CD4-positive, alpha-beta T cell treated with Interleukin-17A for 1 hour (primary cell): Measurements from ENCODE around the gene UTP11.
A peak's percentile ranks its signal among the peaks of the same experiment; 100 is the strongest.

Experiments used
- DNase-seq: peaks from one replicate; pipeline ENCODE4 v3.0.0-alpha.2; 2020

The UTP11 gene

GRCh38 chr1:38046884-38047602 is 34.5 kb downstream of the UTP11 start:
- DNase-seq = peak; percentile 84

- DNase-seq = no peak
Observed at GRCh38 chr1:38047603-38048141, 35.1 kb downstream of the UTP11 start.

- DNase-seq = no peak
Observed at GRCh38 chr1:38050397-38051078, 38.0 kb downstream of the UTP11 start.

- DNase-seq = no peak
Observed at GRCh38 chr1:38051079-38051543, 38.6 kb downstream of the UTP11 start.

- peak; percentile 16 for DNase-seq
Observed at GRCh38 chr1:38052750-38053415, 40.3 kb downstream of the UTP11 start.

GRCh38 chr1:38053416-38054091 is 41.0 kb downstream of the UTP11 start:
- no peak for DNase-seq

GRCh38 chr1:38055398-38055797 is 42.9 kb downstream of the UTP11 start:
- DNase-seq = no peak

GRCh38 chr1:38055965-38056364 is 43.4 kb downstream of the UTP11 start:
- no peak for DNase-seq

GRCh38 chr1:38059635-38060250 is 47.2 kb downstream of the UTP11 start:
- DNase-seq = no peak

GRCh38 chr1:38060498-38060897 is 48.0 kb downstream of the UTP11 start:
- no peak for DNase-seq

GRCh38 chr1:38061290-38061689 is 48.8 kb downstream of the UTP11 start:
- no peak for DNase-seq

- DNase-seq = no peak
Observed at GRCh38 chr1:38061883-38062328, 49.4 kb downstream of the UTP11 start.

- no peak for DNase-seq
Observed at GRCh38 chr1:38062361-38063288, 50.1 kb downstream of the UTP11 start.

GRCh38 chr1:38063616-38064015 is 51.1 kb downstream of the UTP11 start:
- no peak for DNase-seq

GRCh38 chr1:38064197-38064903 is 51.8 kb downstream of the UTP11 start:
- no peak for DNase-seq

- no peak for DNase-seq
Observed at GRCh38 chr1:38068220-38068979, 55.9 kb downstream of the UTP11 start.

GRCh38 chr1:38068980-38069340 is 56.4 kb downstream of the UTP11 start:
- DNase-seq = no peak

- peak; percentile 19 for DNase-seq
Observed at GRCh38 chr1:38071312-38072256, 59.0 kb downstream of the UTP11 start.

- DNase-seq = no peak
Observed at GRCh38 chr1:38072858-38073257, 60.3 kb downstream of the UTP11 start.
